GM23338 (cell line): ENCODE measurements around the gene CRMP1. TPM values are rescaled to one million over a fixed set of nuclear protein-coding genes. Genes with fewer than 3 reads are reported as not detected.

Experiments
- ATAC-seq: fragments of 200-7000 bp; cut with Tn5 transposase; 3 replicates; pipeline ENCODE4 v1.9.1; 2020
- DNase-seq: peaks from one replicate; pipeline ENCODE4 v3.0.0-alpha.2; 2015; ENCODE audit warnings: low spot score
- H2AFZ ChIP-seq: fragments of 200-600 bp; sonication (generic); 2 replicates; pipeline ENCODE4 v1.8.0; 2016; ENCODE audit warnings: antibody characterized with exemption, mild to moderate bottlenecking, moderate library complexity
- H3F3A ChIP-seq: fragments of 200-600 bp; sonication (generic); replicated peaks from 2 replicates; pipeline ENCODE4 v1.8.0; 2017; ENCODE audit warnings: antibody characterized with exemption, mixed run types, low read depth
- H3K27ac ChIP-seq: fragments of 200-600 bp; sonication (generic); 2 replicates; pipeline ENCODE4 v1.6.1; 2016; ENCODE audit warnings: low read depth
- H3K27me3 ChIP-seq: fragments of 200-600 bp; sonication (generic); 2 replicates; pipeline ENCODE4 v1.8.0; 2016; ENCODE audit warnings: mild to moderate bottlenecking, mixed run types, moderate library complexity; ENCODE audit not compliant: insufficient read depth
- H3K36me3 ChIP-seq: fragments of 200-600 bp; sonication (generic); 2 replicates; pipeline ENCODE4 v1.8.0; 2016; ENCODE audit warnings: mild to moderate bottlenecking; ENCODE audit not compliant: insufficient read depth
- H3K4me1 ChIP-seq: fragments of 200-600 bp; sonication (generic); 2 replicates; pipeline ENCODE4 v1.8.0; 2016; ENCODE audit warnings: mild to moderate bottlenecking, moderate library complexity; ENCODE audit not compliant: insufficient read depth
- H3K4me2 ChIP-seq: fragments of 200-600 bp; sonication (generic); 2 replicates; pipeline ENCODE4 v1.7.1; 2017; ENCODE audit warnings: mixed run types
- H3K4me3 ChIP-seq: fragments of 200-600 bp; sonication (generic); 2 replicates; pipeline ENCODE4 v1.6.1; 2016; ENCODE audit warnings: mixed run types
- H3K79me2 ChIP-seq: fragments of 200-600 bp; sonication (generic); replicated peaks from 2 replicates; pipeline ENCODE4 v1.8.0; 2017; ENCODE audit warnings: mild to moderate bottlenecking; ENCODE audit not compliant: insufficient read depth
- H3K9me2 ChIP-seq: fragments of 200-600 bp; sonication (generic); 2 replicates; pipeline ENCODE4 v1.8.0; 2017; ENCODE audit not compliant: insufficient read depth
- H4K20me1 ChIP-seq: fragments of 200-600 bp; sonication (generic); replicated peaks from 2 replicates; pipeline ENCODE4 v1.8.0; 2017; ENCODE audit warnings: mild to moderate bottlenecking; ENCODE audit not compliant: insufficient read depth
- H3K27ac Mint-ChIP-seq: 2 replicates; pipeline ENCODE4 v1.8.0; 2020; ENCODE audit warnings: inconsistent platforms, mild to moderate bottlenecking, moderate library complexity, mixed read lengths
- H3K27me3 Mint-ChIP-seq: 3 replicates; pipeline ENCODE4 v1.8.0; 2022; ENCODE audit warnings: low read depth, mild to moderate bottlenecking, moderate library complexity, mixed read lengths, inconsistent platforms; ENCODE audit not compliant: insufficient read depth, poor library complexity
- H3K36me3 Mint-ChIP-seq: 3 replicates; pipeline ENCODE4 v1.8.0; 2021; ENCODE audit warnings: low read depth, mild to moderate bottlenecking, inconsistent platforms, moderate library complexity, mixed read lengths
- H3K4me1 Mint-ChIP-seq: 3 replicates; pipeline ENCODE4 v1.8.0; 2020; ENCODE audit warnings: mild to moderate bottlenecking, inconsistent platforms, mixed read lengths
- H3K4me3 Mint-ChIP-seq: 3 replicates; pipeline ENCODE4 v1.8.0; 2021; ENCODE audit warnings: moderate library complexity, mild to moderate bottlenecking, inconsistent platforms, mixed read lengths
- H3K9me3 Mint-ChIP-seq: 3 replicates; pipeline ENCODE4 v1.8.0; 2020; ENCODE audit warnings: moderate library complexity, mild to moderate bottlenecking, inconsistent platforms, mixed read lengths
- CREB1 ChIP-seq: fragments of 250-450 bp; sonication (Bioruptor Pico); IDR thresholded peaks from 2 replicates; pipeline ENCODE4 v1.5.0; 2020; ENCODE audit warnings: low read depth, mild to moderate bottlenecking, moderate library complexity
- ETS1 ChIP-seq: IDR thresholded peaks from 2 replicates; pipeline ENCODE4 v1.6.1; 2016; ENCODE audit warnings: antibody characterized with exemption
- EZH2 ChIP-seq: fragments of 200-600 bp; sonication (generic); IDR thresholded peaks from one replicate; pipeline ENCODE4 v1.8.0; 2017; ENCODE audit warnings: antibody characterized with exemption, mild to moderate bottlenecking, low read depth; ENCODE audit not compliant: unreplicated experiment
- JUNB ChIP-seq: IDR thresholded peaks from one replicate; pipeline ENCODE4 v1.6.1; 2016; ENCODE audit warnings: antibody characterized with exemption; ENCODE audit not compliant: unreplicated experiment
- NANOG ChIP-seq: IDR thresholded peaks from 2 replicates; pipeline ENCODE4 v1.6.1; 2016; ENCODE audit warnings: antibody characterized with exemption, borderline replicate concordance
- POLR2AphosphoS5 ChIP-seq: IDR thresholded peaks from 2 replicates; pipeline ENCODE4 v1.6.1; 2016; ENCODE audit warnings: antibody characterized with exemption, low read depth
- ZNF114 ChIP-seq: fragments of 250-450 bp; sonication (Bioruptor Pico); IDR thresholded peaks from 2 replicates; pipeline ENCODE4 v1.5.0; 2020; ENCODE audit warnings: mild to moderate bottlenecking, moderate library complexity
- ZNF331 ChIP-seq: fragments of 250-450 bp; sonication (Bioruptor Pico); IDR thresholded peaks from 2 replicates; pipeline ENCODE4 v1.5.0; 2020; ENCODE audit warnings: low read depth, mild to moderate bottlenecking, moderate library complexity
- polyA plus RNA-seq: library from polyadenylated mRNA; unstranded; fragments of >200 nt; fragmentation: Nextera tagmentation; extraction: Ambion mirVana; gene quantifications from 2 replicates; pipeline ENCODE4 v1.2.1, GENCODE V29; 2016
- total RNA-seq: library from RNA; depleted of rRNA; stranded (reverse); fragments of >200 nt; shearing (Covaris generic); gene quantifications from 2 replicates; pipeline ENCODE4 v1.2.3, GENCODE V29; 2014
- TF ChIP-seq, protein P1 (sequence below): IDR thresholded peaks from one replicate; pipeline ENCODE4 v1.6.1; 2018; ENCODE audit warnings: antibody characterized with exemption; ENCODE audit not compliant: unreplicated experiment
- TF ChIP-seq, protein P2 (sequence below), 2 experiments: fragments of 200-600 bp in 1 of 2; sonication (generic) in 1 of 2; conservative IDR thresholded peaks; 2 replicates each; pipeline versions ENCODE4 v1.5.1 to v1.6.1; 2016 to 2017; ENCODE audit warnings: antibody characterized with exemption in 2 of 2, low read depth in 2 of 2, mild to moderate bottlenecking in 2 of 2, moderate library complexity in 1 of 2

The CRMP1 gene
- total and polyA plus RNA-seq, 2 experiments from 2014 or later = 52.7 to 146 TPM

DNA sequence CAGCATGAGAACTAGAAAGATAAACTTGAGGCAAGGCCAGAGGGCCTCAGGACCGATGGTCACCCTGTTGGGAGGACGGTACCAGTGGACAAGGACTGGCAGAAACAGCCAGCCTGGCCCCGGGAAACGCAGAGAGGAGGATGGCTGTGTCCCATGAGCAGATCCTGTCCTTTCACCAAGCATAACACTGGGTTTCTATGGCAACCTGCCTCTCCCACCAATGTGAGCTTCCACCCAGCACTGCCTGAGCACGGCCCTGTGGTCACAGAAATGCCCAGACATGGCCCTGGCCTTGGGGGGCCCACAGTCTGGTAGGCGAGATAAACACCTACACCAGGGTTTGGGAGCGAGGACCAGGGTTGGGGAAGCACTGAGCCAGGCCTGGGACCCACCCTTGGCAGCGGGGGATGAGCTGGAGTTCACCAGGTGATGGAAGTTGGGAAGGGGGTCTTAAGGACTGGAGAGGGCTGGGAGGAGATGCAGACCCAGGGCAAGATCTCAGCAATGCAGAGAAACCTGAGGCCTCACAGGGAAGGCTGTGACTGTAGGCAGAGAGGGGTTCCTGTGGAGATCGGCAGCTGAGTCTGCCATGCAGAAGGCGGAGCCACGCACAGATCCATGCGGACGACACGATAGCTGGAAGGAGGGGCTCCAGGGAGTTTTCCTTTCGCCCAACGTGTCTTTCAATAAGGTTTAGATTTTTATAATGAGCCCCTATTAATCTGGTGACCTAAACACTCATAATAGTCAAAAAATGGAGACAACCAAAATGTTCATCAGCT is 32.7 kb upstream of the CRMP1 start (continued):
- TF ChIP-seq, protein P1, sequence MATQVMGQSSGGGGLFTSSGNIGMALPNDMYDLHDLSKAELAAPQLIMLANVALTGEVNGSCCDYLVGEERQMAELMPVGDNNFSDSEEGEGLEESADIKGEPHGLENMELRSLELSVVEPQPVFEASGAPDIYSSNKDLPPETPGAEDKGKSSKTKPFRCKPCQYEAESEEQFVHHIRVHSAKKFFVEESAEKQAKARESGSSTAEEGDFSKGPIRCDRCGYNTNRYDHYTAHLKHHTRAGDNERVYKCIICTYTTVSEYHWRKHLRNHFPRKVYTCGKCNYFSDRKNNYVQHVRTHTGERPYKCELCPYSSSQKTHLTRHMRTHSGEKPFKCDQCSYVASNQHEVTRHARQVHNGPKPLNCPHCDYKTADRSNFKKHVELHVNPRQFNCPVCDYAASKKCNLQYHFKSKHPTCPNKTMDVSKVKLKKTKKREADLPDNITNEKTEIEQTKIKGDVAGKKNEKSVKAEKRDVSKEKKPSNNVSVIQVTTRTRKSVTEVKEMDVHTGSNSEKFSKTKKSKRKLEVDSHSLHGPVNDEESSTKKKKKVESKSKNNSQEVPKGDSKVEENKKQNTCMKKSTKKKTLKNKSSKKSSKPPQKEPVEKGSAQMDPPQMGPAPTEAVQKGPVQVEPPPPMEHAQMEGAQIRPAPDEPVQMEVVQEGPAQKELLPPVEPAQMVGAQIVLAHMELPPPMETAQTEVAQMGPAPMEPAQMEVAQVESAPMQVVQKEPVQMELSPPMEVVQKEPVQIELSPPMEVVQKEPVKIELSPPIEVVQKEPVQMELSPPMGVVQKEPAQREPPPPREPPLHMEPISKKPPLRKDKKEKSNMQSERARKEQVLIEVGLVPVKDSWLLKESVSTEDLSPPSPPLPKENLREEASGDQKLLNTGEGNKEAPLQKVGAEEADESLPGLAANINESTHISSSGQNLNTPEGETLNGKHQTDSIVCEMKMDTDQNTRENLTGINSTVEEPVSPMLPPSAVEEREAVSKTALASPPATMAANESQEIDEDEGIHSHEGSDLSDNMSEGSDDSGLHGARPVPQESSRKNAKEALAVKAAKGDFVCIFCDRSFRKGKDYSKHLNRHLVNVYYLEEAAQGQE = no peak
- no peak for TF ChIP-seq NANOG
- no peak for TF ChIP-seq POLR2AphosphoS5
- TF ChIP-seq ETS1 = no peak
- TF ChIP-seq CREB1 (CRISPR knock-in tag) = no peak
- TF ChIP-seq ZNF114 (CRISPR knock-in tag) = no peak
- TF ChIP-seq EZH2 = no peak

DNA sequence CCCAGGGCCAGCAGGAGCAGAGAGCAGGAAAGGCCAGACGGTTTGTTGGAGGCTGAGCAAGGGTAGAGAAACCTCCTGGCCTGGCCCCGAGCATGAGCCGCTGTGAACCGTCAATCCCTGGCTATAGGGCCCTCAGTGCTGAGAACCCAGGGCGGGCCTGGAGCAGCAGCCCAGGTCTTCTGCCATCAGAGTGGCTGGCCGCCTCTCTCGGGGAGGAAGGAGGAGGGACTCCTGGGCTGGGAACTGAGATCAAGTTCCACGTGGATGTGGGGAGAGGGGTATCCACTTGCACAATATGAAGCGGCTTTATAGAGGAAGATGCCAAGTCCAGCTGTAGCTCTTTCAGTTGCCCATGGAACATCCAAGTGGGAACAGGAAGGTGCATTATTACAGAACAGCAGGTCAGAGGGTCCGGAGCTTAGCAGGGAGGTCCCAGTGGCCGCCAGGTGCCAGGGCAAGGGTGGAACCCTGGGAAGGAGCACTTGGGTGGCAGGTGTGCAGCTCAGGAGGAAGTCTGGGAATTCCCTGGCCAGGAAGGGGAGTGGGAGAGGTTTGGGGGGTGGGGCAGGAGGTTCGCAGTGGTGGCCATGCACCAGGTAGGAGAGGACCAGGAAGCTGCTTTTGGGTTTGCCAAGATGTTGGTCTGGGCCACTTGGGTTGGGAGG is 31.7 kb upstream of the CRMP1 start:
- Histone ChIP-seq H3K4me2 (no peak overlapping the region), H3K36me3 (no peaks in the 10 kb centered on the region), H3K27me3 (no peaks in the 10 kb centered on the region), H3K79me2 (no peaks in the 10 kb centered on the region), H3K9me2 (no peaks in the 10 kb centered on the region), H3K27ac (no peak overlapping the region), H3K4me3 (no peak overlapping the region), H3K4me1 (peaks cover 7% of the 10 kb centered on the region; the same call in 1 of the 2 replicates), H4K20me1 (no peaks in the 10 kb centered on the region), H3F3A (no peaks in the 10 kb centered on the region), H2AFZ (no peak overlapping the region)
- Mint-ChIP-seq H3K27me3 (peaks cover 8% of the 10 kb centered on the region), H3K4me1 (peaks cover 24% of the 10 kb centered on the region), H3K4me3 (no peak overlapping the region), H3K9me3 (no peaks in the 10 kb centered on the region), H3K36me3 (no peaks in the 10 kb centered on the region), H3K27ac (no peak overlapping the region)
- no peak for ATAC-seq
- DNase-seq = no peak
- TF ChIP-seq ZNF331 (no peak), POLR2AphosphoS5 (no peak), ZNF114 (CRISPR knock-in tag) (no peak), JUNB (no peak), CREB1 (CRISPR knock-in tag) (no peak), EZH2 (no peak)
- TF ChIP-seq, protein P2, sequence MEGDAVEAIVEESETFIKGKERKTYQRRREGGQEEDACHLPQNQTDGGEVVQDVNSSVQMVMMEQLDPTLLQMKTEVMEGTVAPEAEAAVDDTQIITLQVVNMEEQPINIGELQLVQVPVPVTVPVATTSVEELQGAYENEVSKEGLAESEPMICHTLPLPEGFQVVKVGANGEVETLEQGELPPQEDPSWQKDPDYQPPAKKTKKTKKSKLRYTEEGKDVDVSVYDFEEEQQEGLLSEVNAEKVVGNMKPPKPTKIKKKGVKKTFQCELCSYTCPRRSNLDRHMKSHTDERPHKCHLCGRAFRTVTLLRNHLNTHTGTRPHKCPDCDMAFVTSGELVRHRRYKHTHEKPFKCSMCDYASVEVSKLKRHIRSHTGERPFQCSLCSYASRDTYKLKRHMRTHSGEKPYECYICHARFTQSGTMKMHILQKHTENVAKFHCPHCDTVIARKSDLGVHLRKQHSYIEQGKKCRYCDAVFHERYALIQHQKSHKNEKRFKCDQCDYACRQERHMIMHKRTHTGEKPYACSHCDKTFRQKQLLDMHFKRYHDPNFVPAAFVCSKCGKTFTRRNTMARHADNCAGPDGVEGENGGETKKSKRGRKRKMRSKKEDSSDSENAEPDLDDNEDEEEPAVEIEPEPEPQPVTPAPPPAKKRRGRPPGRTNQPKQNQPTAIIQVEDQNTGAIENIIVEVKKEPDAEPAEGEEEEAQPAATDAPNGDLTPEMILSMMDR (conservative IDR thresholded peaks at IDR 0.05; ENCODE audit: low read depth in 2 of 2) = no peak
